Neuronal stem cell (in vitro differentiated cells): ENCODE data around the gene PRKAG3.

Experiments used
- DNase-seq: peaks from one replicate; pipeline ENCODE4 v3.0.0-alpha.2; 2013; ENCODE audit warnings: low spot score
- H2AFZ ChIP-seq: one replicate; pipeline ENCODE4 v1.6.1; 2013; ENCODE audit warnings: mild to moderate bottlenecking, low read length, inconsistent platforms
- H2AK5ac ChIP-seq: 2 replicates; pipeline ENCODE4 v1.6.1; 2013; ENCODE audit warnings: low read depth, mild to moderate bottlenecking, inconsistent platforms, low read length, moderate library complexity, mixed read lengths
- H2BK120ac ChIP-seq: 2 replicates; pipeline ENCODE4 v1.6.1; 2013; ENCODE audit warnings: low read depth, mild to moderate bottlenecking, inconsistent platforms, low read length, moderate library complexity, mixed read lengths
- H2BK12ac ChIP-seq: one replicate; pipeline ENCODE4 v1.6.1; 2013; ENCODE audit warnings: low read length, inconsistent platforms
- H2BK15ac ChIP-seq: 2 replicates; pipeline ENCODE4 v1.6.1; 2013; ENCODE audit warnings: mild to moderate bottlenecking, low read length, inconsistent platforms, mixed read lengths
- H2BK5ac ChIP-seq: one replicate; pipeline ENCODE4 v1.6.1; 2013; ENCODE audit warnings: inconsistent platforms, mild to moderate bottlenecking, low read length, moderate library complexity
- H3K14ac ChIP-seq: one replicate; pipeline ENCODE4 v1.6.1; 2013; ENCODE audit warnings: low read length, inconsistent platforms
- H3K18ac ChIP-seq: 2 replicates; pipeline ENCODE4 v1.6.1; 2013; ENCODE audit warnings: low read length, inconsistent platforms
- H3K23ac ChIP-seq: 2 replicates; pipeline ENCODE4 v1.6.1; 2013; ENCODE audit warnings: low read depth, mild to moderate bottlenecking, mixed read lengths, low read length, inconsistent platforms; ENCODE audit not compliant: poor library complexity
- H3K27ac ChIP-seq: replicated peaks from 3 replicates; pipeline ENCODE4 v1.5.1; 2013; ENCODE audit warnings: low read length, inconsistent platforms
- H3K27me3 ChIP-seq, 3 experiments: 2 replicates each; pipeline ENCODE4 v1.6.1; 2013; ENCODE audit warnings: low read length in 3 of 3, mild to moderate bottlenecking in 2 of 3, inconsistent platforms in 1 of 3, low read depth in 1 of 3, mixed read lengths in 1 of 3, moderate library complexity in 1 of 3; ENCODE audit not compliant: control insufficient read depth in 3 of 3, insufficient read depth in 3 of 3
- H3K36me3 ChIP-seq, 2 donors: replicated peaks in 1 of 2; 2 replicates each; pipeline ENCODE4 v1.6.1; 2013; ENCODE audit warnings: low read length in 2 of 2; ENCODE audit not compliant: control insufficient read depth in 2 of 2, insufficient read depth in 2 of 2
- H3K4ac ChIP-seq: 2 replicates; pipeline ENCODE4 v1.6.1; 2013; ENCODE audit warnings: inconsistent platforms, mild to moderate bottlenecking, low read length, moderate library complexity
- H3K4me1 ChIP-seq, 2 donors: 1 replicate in 1 of 2; 2 replicates in 1 of 2; pipeline ENCODE4 v1.6.1; 2013; ENCODE audit warnings: low read length in 2 of 2, low read depth in 1 of 2; ENCODE audit not compliant: control insufficient read depth in 2 of 2, insufficient read depth in 1 of 2
- H3K4me2 ChIP-seq: one replicate; pipeline ENCODE4 v1.6.1; 2013; ENCODE audit warnings: mild to moderate bottlenecking, low read length, inconsistent platforms; ENCODE audit not compliant: insufficient read depth, poor library complexity, severe bottlenecking
- H3K4me3 ChIP-seq, 2 donors: 2 replicates each; pipeline ENCODE4 v1.5.1; 2013; ENCODE audit warnings: low read length in 2 of 2, mild to moderate bottlenecking in 2 of 2, inconsistent platforms in 1 of 2, moderate library complexity in 1 of 2
- H3K79me1 ChIP-seq: one replicate; pipeline ENCODE4 v1.6.1; 2013; ENCODE audit warnings: low read depth, mild to moderate bottlenecking, inconsistent platforms, low read length, moderate library complexity
- H3K9ac ChIP-seq: one replicate; pipeline ENCODE4 v1.6.1; 2013; ENCODE audit warnings: mild to moderate bottlenecking, low read depth, low read length, inconsistent platforms; ENCODE audit not compliant: poor library complexity
- H3K9me3 ChIP-seq, 2 donors: replicated peaks in 1 of 2; 2 replicates each; pipeline versions ENCODE3 to v1.6.1; 2013; ENCODE audit warnings: low read length in 2 of 2, mild to moderate bottlenecking in 2 of 2, inconsistent platforms in 1 of 2, low read depth in 1 of 2, mixed read lengths in 1 of 2, moderate library complexity in 1 of 2; ENCODE audit not compliant: control insufficient read depth in 2 of 2, insufficient read depth in 1 of 2
- H4K8ac ChIP-seq: one replicate; pipeline ENCODE4 v1.6.1; 2013; ENCODE audit warnings: low read depth, mild to moderate bottlenecking, inconsistent platforms, low read length, moderate library complexity
- H4K91ac ChIP-seq: one replicate; pipeline ENCODE4 v1.6.1; 2013; ENCODE audit warnings: low read length, low read depth, mild to moderate bottlenecking, inconsistent platforms; ENCODE audit not compliant: poor library complexity
- WGBS, 2 donors: extraction: QIAGEN DNeasy Blood & Tissue Kit; methylation state at CpG; one replicate each; pipeline ENCODE4 v1.1.7; 2013; ENCODE audit warnings: missing lambda C conversion rate in 2 of 2, mixed read lengths in 1 of 2; ENCODE audit not compliant: insufficient read length in 2 of 2, insufficient replicate concordance in 1 of 2; ENCODE audit errors: extremely low coverage in 2 of 2; 5-methylcytosine and 5-hydroxymethylcytosine counted together

Gene PRKAG3

GRCh38 chr2:218872645-218873358 lies 41.2 kb upstream of the PRKAG3 start:
- WGBS, 2 donors, result no CpG with 5 or more reads among the region's 22 CpGs
- no peak overlapping the region for H3K23ac ChIP-seq
- peak overlapping the region in 1 of 2 donors; percentile 42 for H3K4me3 ChIP-seq
- no peak overlapping the region for H4K8ac ChIP-seq
- no peak overlapping the region for H3K4ac ChIP-seq
- no peak overlapping the region for H3K27ac ChIP-seq
- no peak overlapping the region for H3K4me2 ChIP-seq
- peak overlapping the region; percentile 56 for H2AFZ ChIP-seq
- H3K27me3 ChIP-seq, result peaks cover 43 to 99% (median 93%) of the 10 kb centered on the region in 3 experiments
- peaks cover 0 to 4% of the 10 kb centered on the region in 2 donors for H3K4me1 ChIP-seq
- no peak overlapping the region for H2BK120ac ChIP-seq
- H2BK12ac ChIP-seq, result no peak overlapping the region
- H4K91ac ChIP-seq, result no peak overlapping the region
- no peak overlapping the region for H3K9ac ChIP-seq
- no peaks in the 10 kb centered on the region for H3K36me3 ChIP-seq
- no peak overlapping the region for H2AK5ac ChIP-seq
- H3K14ac ChIP-seq, result peak overlapping the region; percentile 17
- no peak for DNase-seq
- peak overlapping the region; percentile 81 for H3K18ac ChIP-seq
- no peak overlapping the region for H2BK5ac ChIP-seq
- H3K79me1 ChIP-seq, result no peaks in the 10 kb centered on the region
- peaks cover 0 to 8% of the 10 kb centered on the region in 2 donors for H3K9me3 ChIP-seq
- no peak overlapping the region for H2BK15ac ChIP-seq

GRCh38 chr2:218871345-218872302 lies 40.0 kb upstream of the PRKAG3 start:
- Histone ChIP-seq H3K79me1 (no peaks in the 10 kb centered on the region), H3K18ac (peak overlapping the region; percentile 46), H3K9me3 (peaks cover 0 to 8% of the 10 kb centered on the region in 2 donors), H2AK5ac (no peak overlapping the region), H2BK120ac (no peak overlapping the region), H3K27ac (no peak overlapping the region), H3K4me2 (no peak overlapping the region), H3K27me3 (peaks cover 43 to 99% (median 93%) of the 10 kb centered on the region in 3 experiments), H3K9ac (peak overlapping the region; percentile 79), H2BK12ac (no peak overlapping the region), H4K91ac (no peak overlapping the region), H2AFZ (no peak overlapping the region), H3K4me1 (no peaks in the 10 kb centered on the region), H2BK15ac (no peak overlapping the region), H3K23ac (peak overlapping the region; percentile 10), H2BK5ac (no peak overlapping the region), H3K4ac (no peak overlapping the region), H3K36me3 (no peaks in the 10 kb centered on the region), H3K14ac (no peak overlapping the region), H4K8ac (no peak overlapping the region), H3K4me3 (peak overlapping the region in 1 of 2 donors; percentile 1)
- no peak for DNase-seq
- WGBS, 2 donors, result no CpG with 5 or more reads among the region's 60 CpGs

GRCh38 chr2:218870984-218871344 lies 39.4 kb upstream of the PRKAG3 start:
- H3K79me1 ChIP-seq, result no peaks in the 10 kb centered on the region
- H3K4me3 ChIP-seq, result no peak overlapping the region
- no peak overlapping the region for H2BK5ac ChIP-seq
- H2BK120ac ChIP-seq, result no peak overlapping the region
- peak overlapping the region; percentile 5 for H3K18ac ChIP-seq
- no peak overlapping the region for H3K4ac ChIP-seq
- peak overlapping the region; percentile 9 for H3K9ac ChIP-seq
- H3K4me2 ChIP-seq, result no peak overlapping the region
- H2AFZ ChIP-seq, result no peak overlapping the region
- H4K8ac ChIP-seq, result no peak overlapping the region
- peaks cover 43 to 98% (median 94%) of the 10 kb centered on the region in 3 experiments for H3K27me3 ChIP-seq
- no CpG with 5 or more reads among the region's 18 CpGs for WGBS, 2 donors
- no peak overlapping the region for H2BK15ac ChIP-seq
- no peak overlapping the region for H4K91ac ChIP-seq
- peaks cover 0 to 8% of the 10 kb centered on the region in 2 donors for H3K9me3 ChIP-seq
- peak overlapping the region; percentile 8 for H3K23ac ChIP-seq
- H3K14ac ChIP-seq, result no peak overlapping the region
- no peaks in the 10 kb centered on the region for H3K36me3 ChIP-seq
- no peak for DNase-seq
- H3K27ac ChIP-seq, result no peak overlapping the region
- H2AK5ac ChIP-seq, result no peak overlapping the region
- no peaks in the 10 kb centered on the region for H3K4me1 ChIP-seq
- no peak overlapping the region for H2BK12ac ChIP-seq

GRCh38 chr2:218869064-218869463 lies 37.5 kb upstream of the PRKAG3 start:
- no peak overlapping the region for H2BK5ac ChIP-seq
- no peak overlapping the region for H2BK12ac ChIP-seq
- no peak overlapping the region for H3K4me3 ChIP-seq
- H2BK15ac ChIP-seq, result no peak overlapping the region
- no peak overlapping the region for H3K14ac ChIP-seq
- no peak for DNase-seq
- no peak overlapping the region for H4K91ac ChIP-seq
- no CpG with 5 or more reads among the region's 9 CpGs for WGBS, 2 donors
- H4K8ac ChIP-seq, result no peak overlapping the region
- no peaks in the 10 kb centered on the region for H3K4me1 ChIP-seq
- H3K27ac ChIP-seq, result no peak overlapping the region
- no peak overlapping the region for H3K4me2 ChIP-seq
- H3K9me3 ChIP-seq, result peaks cover 0 to 8% of the 10 kb centered on the region in 2 donors
- H3K18ac ChIP-seq, result no peak overlapping the region
- no peak overlapping the region for H2AK5ac ChIP-seq
- H3K79me1 ChIP-seq, result no peaks in the 10 kb centered on the region
- no peak overlapping the region for H3K23ac ChIP-seq
- no peak overlapping the region for H3K9ac ChIP-seq
- no peak overlapping the region for H3K4ac ChIP-seq
- no peak overlapping the region for H2AFZ ChIP-seq
- no peaks in the 10 kb centered on the region for H3K36me3 ChIP-seq
- peaks cover 36 to 93% (median 82%) of the 10 kb centered on the region in 3 experiments for H3K27me3 ChIP-seq
- H2BK120ac ChIP-seq, result no peak overlapping the region
